NCI-H2227 treated with DMSO at 0.1 percent for 48 hours (cell line): ENCODE measurements around the gene SPATA17.
"Not testable (repeated sequence)": the region's sequence is repeated elsewhere in the genome, so short reads cannot be mapped to it uniquely, and the experiment has no call there.

Source experiments
- DNase-seq: peaks from one replicate; lab custom pipeline; 2025; lab: John Stamatoyannopoulos, UW

The SPATA17 gene, protein sequence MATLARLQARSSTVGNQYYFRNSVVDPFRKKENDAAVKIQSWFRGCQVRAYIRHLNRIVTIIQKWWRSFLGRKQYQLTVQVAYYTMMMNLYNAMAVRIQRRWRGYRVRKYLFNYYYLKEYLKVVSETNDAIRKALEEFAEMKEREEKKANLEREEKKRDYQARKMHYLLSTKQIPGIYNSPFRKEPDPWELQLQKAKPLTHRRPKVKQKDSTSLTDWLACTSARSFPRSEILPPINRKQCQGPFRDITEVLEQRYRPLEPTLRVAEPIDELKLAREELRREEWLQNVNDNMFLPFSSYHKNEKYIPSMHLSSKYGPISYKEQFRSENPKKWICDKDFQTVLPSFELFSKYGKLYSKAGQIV

GRCh38 chr1:217630711-217631591 is at the start of gene SPATA17, which contains the start of gene GPATCH2:
TSS of gene SPATA17 (plus strand) at chr1:217631344. CDS start at chr1:217631379, 35 bp downstream.
TSS of gene GPATCH2 (minus strand) at chr1:217631090. CDS start at chr1:217630971, 119 bp downstream.
- peak; percentile 93 for DNase-seq

- not testable (repeated sequence) for DNase-seq
Measured at GRCh38 chr1:217584286-217584811, 46.8 kb upstream of the SPATA17 start.

GRCh38 chr1:217585577-217585976 is 45.6 kb upstream of the SPATA17 start:
- no peak for DNase-seq

DNA sequence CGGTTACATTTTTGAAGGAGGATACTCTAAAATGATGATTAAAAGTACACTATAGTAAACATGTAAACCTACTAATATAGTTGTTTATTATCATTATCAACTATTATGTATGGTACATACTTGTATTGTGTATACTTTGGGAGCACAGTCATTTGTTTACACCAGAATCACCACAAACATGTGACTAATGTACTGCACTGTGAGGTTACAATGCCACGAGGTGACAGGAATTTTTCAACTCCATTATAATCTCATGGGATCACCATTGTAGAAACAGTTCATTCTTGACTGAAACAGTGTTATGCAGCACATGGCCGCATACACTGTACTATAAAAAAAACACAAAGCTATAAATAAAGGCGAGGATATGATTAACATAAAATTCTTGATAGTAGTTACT is 44.6 kb upstream of the SPATA17 start:
- DNase-seq = no peak

DNA sequence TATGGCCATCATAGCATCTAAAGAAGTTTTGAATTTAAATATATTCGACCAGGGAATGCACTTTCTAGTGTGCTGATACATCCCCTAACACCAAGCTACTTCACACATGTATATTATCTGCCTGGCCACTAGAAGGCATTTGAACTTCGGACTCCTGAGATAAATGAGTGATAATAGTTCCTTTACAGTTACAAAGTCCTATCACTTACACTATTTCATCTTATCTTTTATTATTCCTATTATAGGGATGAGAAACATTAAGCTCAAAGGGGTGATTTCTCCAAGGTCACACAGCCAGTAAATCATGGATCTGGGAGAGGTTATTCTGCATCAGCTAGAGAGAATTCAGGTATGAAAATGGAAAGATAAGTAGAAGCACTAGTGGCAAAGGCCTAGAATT is 40.5 kb upstream of the SPATA17 start:
- DNase-seq = no peak

GRCh38 chr1:217599154-217599553 is 32.0 kb upstream of the SPATA17 start:
- no peak for DNase-seq

- DNase-seq = no peak
Measured at GRCh38 chr1:217602380-217602779, 28.8 kb upstream of the SPATA17 start.

DNA sequence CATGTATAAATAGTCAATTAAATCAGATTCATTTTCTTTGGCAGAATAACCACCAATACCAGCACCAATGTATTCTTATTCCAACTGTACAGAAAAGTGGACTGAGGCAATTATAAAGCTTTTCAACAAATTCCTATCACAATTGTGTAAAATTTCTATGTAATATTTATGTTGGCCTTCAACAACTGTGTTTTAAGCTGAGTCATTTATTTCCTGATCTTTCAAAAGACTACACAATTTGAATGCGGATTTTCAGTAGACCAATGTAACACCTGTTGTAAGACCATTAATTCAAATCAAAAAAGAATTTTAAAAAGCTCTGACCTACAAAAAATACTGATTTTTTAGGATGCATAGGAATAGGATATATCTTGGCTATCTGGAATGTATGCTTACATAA is 25.8 kb upstream of the SPATA17 start:
- no peak for DNase-seq

GRCh38 chr1:217614200-217614712 is 16.9 kb upstream of the SPATA17 start:
- DNase-seq = peak; percentile 3

DNA sequence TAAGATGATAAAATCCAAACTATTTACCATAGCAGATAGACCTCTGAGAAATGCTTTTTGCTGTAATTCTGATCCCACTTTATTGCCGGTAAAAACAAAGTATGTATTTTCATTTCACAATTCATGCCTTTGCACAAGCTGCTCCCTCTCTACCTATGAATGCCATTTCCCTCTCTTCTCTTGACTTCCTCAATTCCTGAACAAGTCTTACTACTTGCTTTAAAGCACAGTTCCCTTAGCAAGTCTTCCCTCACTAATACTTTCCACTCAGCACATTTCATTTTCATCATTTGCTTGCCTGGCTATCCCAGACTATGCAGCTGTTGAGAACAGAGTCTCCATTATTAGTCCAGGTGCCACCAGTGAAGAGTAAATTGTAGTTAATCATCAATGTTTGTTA is 14.0 kb upstream of the SPATA17 start:
- DNase-seq = no peak

GRCh38 chr1:217620814-217621213 is 10.3 kb upstream of the SPATA17 start:
- DNase-seq = no peak

DNA sequence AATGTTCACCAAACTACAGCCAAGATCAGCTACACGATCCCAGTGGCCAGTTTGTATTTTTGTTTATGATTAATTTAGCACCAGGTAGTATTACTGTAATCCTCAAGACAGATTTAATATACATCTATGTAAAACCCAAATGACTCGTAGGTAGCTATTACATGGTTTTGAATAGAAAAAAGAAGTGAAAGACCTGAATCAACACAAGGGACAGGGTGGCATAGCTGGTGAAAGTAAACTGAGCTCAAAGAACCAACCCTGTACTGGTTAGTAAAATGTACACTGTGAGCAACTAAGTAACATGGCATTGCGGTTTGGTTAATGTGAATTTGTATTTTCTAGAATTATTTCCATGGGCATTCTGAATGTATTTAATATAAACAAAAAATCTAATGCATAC is 9.1 kb upstream of the SPATA17 start:
- no peak for DNase-seq

DNA sequence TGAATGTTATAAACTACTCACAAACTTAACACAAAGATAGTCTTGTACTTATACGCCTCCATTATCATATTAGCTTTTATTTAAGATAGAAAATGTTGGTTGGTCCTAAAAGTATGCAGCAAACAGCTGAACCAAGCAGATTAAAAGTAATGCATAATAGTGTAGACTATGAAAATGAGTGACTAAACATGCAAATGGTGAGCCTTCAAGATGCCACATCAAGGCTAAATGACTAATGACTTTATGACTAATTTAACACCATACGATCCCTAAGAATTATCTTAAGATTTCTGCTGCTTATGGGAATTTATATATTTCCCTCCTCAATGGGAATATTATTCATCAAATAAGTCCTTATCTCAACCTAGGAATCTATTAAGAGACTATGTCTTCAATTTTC is 4.8 kb upstream of the SPATA17 start:
- no peak for DNase-seq

- DNase-seq = no peak
Measured at GRCh38 chr1:217627431-217627830, 3.7 kb upstream of the SPATA17 start.

GRCh38 chr1:217642455-217642854 is 11.3 kb downstream of the SPATA17 start:
- DNase-seq = no peak

GRCh38 chr1:217647791-217648190 is 16.6 kb downstream of the SPATA17 start:
- DNase-seq = no peak

- no peak for DNase-seq
Measured at GRCh38 chr1:217650674-217651073, 19.5 kb downstream of the SPATA17 start.

GRCh38 chr1:217660353-217661062 is 29.4 kb downstream of the SPATA17 start:
- no peak for DNase-seq

DNA sequence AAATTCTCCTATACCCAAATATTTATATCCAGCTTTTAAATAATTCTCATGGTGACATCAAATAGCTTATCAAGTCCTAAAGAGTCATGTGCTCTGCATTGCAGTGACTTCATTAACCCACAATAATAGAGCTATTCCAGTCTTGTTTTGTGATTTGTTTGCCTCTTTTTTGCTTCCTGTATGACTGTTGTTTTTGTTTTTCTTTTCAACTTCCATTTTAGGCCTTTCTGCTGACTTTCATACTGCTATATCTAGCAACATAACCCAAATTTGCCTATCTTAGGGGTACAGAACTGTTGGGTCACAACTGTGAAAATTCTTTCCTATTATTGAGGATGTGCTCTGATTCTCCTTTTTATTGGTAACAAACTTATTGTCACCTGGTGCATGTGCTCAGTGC is 30.3 kb downstream of the SPATA17 start:
- no peak for DNase-seq

GRCh38 chr1:217668351-217668940 is 37.3 kb downstream of the SPATA17 start:
- no peak for DNase-seq

GRCh38 chr1:217673387-217673786 is 42.2 kb downstream of the SPATA17 start:
- no peak for DNase-seq
